Right lobe of liver (tissue), 6 donors: ENCODE measurements around the gene SCAF11. TPM values are rescaled to one million over a fixed set of nuclear protein-coding genes. Genes with fewer than 3 reads are reported as not detected.

ENCODE experiments used
- ATAC-seq, 4 donors: fragments of 200-7000 bp; cut with Tn5 transposase; one replicate each; pipeline ENCODE4 v1.9.1; 2020; ENCODE audit warnings: mild to moderate bottlenecking in 4 of 4, moderate library complexity in 4 of 4
- DNase-seq, 3 donors: peaks; one replicate each; pipeline ENCODE4 v3.0.0-alpha.2; 2020
- H3K27ac ChIP-seq, 3 donors: fragments of 200-600 bp; one replicate each; pipeline ENCODE4 v1.8.0; 2022
- H3K27me3 ChIP-seq, 2 donors: fragments of 200-600 bp; one replicate each; pipeline ENCODE4 v1.8.0; 2022
- H3K36me3 ChIP-seq, 4 donors: fragments of 200-600 bp; sonication (generic) in 1 of 4; one replicate each; pipeline versions ENCODE4 v1.5.1 to v1.8.0; 2017 to 2022; ENCODE audit warnings: control low read depth in 1 of 4
- H3K4me1 ChIP-seq, 4 donors: fragments of 200-600 bp; sonication (generic) in 1 of 4; one replicate each; pipeline versions ENCODE4 v1.5.1 to v1.8.0; 2017 to 2022; ENCODE audit warnings: control low read depth in 1 of 4
- H3K4me3 ChIP-seq, 3 donors: fragments of 200-600 bp; one replicate each; pipeline ENCODE4 v1.8.0; 2022
- H3K9me3 ChIP-seq, 4 donors: fragments of 200-600 bp; sonication (generic) in 1 of 4; one replicate each; pipeline versions ENCODE4 v1.5.1 to v1.8.0; 2017 to 2022; ENCODE audit warnings: control low read depth in 1 of 4
- POLR2A ChIP-seq: fragments of 450-650 bp; IDR thresholded peaks from one replicate; pipeline ENCODE4 v1.6.1; 2017; ENCODE audit warnings: antibody characterized with exemption, mild to moderate bottlenecking
- WGBS: methylation state at CpG from one replicate; pipeline ENCODE4 v1.1.6; 2018; ENCODE audit warnings: low coverage, low lambda C conversion rate; ENCODE audit not compliant: insufficient coverage; ENCODE audit errors: missing lambda C conversion rate; 5-methylcytosine and 5-hydroxymethylcytosine counted together
- intact Hi-C, 2 donors: fragments of 100-400 bp; cut with DNase I; formaldehyde crosslinking; loops; one replicate each; pipeline versions ENCODE4 v1.11.2 to v1.14.1; 2022
- total RNA-seq, 6 experiments: library from RNA; depleted of rRNA in 2 of 6; stranded (reverse); fragments of >200 nt in 2 of 6; fragmentation: NEBNext Ultra II Directional in 3 of 6; extraction: Animal tissue kit (Norgen Biotek cat#: 25700) in 3 of 6; gene quantifications; one replicate each; pipeline versions ENCODE4 v1.1.0 to v1.2.4, GENCODE V29; 2016 to 2023
- TF ChIP-seq, protein P1 (sequence below), 4 donors: fragments of 200-600 bp in 3 of 4; fragments of 450-650 bp in 1 of 4; IDR thresholded peaks; one replicate each; pipeline versions ENCODE4 v1.5.1 to v1.8.0; 2016 to 2022; ENCODE audit warnings: antibody characterized with exemption in 4 of 4, mild to moderate bottlenecking in 2 of 4
- donor health status: DM: no; HTN: yes; CAD: no.
- donor health status: DM: no; HTN: no; CAD: no.
- donor health status: DM: no; HTN: no; CAD: no.
- donor health status: DM: no; HTN: yes; CAD: no.
- donor health status: DM: no; HTN: yes; CAD: no.

SCAF11 gene
- total RNA-seq, 6 experiments from 2014 or later: 43.2 to 72.1 (median 61.4) TPM

DNA sequence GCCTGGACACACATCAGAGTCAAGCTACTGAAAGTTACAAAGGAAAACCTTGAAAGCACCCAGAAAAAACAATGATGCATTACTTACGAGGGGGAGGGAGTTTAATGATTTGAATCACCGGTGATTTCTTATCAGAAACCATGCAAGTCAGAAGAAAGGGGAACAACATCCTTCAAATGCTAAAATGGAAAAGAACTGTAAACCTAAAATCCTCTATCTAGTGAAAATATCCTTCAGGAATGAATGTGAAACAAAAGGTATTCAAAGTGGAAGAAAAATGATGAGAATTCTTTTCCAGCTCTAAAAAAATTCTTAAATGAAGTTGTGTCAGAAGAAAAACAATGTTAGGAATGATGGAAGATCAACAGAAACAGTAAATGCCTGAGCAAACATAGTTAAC, 16.8 kb downstream of the SCAF11 start:
- TF ChIP-seq POLR2A: no peak
- TF ChIP-seq, protein P1, sequence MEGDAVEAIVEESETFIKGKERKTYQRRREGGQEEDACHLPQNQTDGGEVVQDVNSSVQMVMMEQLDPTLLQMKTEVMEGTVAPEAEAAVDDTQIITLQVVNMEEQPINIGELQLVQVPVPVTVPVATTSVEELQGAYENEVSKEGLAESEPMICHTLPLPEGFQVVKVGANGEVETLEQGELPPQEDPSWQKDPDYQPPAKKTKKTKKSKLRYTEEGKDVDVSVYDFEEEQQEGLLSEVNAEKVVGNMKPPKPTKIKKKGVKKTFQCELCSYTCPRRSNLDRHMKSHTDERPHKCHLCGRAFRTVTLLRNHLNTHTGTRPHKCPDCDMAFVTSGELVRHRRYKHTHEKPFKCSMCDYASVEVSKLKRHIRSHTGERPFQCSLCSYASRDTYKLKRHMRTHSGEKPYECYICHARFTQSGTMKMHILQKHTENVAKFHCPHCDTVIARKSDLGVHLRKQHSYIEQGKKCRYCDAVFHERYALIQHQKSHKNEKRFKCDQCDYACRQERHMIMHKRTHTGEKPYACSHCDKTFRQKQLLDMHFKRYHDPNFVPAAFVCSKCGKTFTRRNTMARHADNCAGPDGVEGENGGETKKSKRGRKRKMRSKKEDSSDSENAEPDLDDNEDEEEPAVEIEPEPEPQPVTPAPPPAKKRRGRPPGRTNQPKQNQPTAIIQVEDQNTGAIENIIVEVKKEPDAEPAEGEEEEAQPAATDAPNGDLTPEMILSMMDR (IDR thresholded peaks at IDR 0.05): no peak
- intact Hi-C loops: no loop called here
- Histone ChIP-seq H3K27me3 (no peaks in the 10 kb centered on the region), H3K4me3 (no peak overlapping the region), H3K27ac (no peak overlapping the region), H3K4me1 (peaks cover 0 to 14% (median 2%) of the 10 kb centered on the region in 4 donors), H3K9me3 (no peaks in the 10 kb centered on the region), H3K36me3 (no peaks in the 10 kb centered on the region)
- DNase-seq: no peak
- WGBS: 33% methylated on average over 2 of the region's 2 CpGs
- ATAC-seq: no peak

DNA sequence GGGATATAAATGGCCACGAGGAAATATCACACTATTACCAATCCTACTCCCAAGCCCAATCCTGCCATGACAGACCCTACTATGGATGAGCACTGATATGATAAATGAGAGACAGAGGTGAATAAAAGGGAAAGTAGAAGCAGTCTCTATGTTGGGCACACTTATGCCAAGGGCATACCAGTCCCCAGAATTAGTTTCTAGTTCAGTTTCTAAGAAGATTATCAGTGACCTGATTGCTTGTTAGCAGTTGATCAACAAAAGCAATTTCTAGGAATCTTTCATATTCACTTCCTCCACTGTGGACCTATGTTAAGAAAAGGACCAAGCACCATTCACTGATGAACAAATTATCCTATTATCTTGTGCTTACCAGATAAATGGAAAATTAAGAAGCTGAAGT, 20.0 kb downstream of the SCAF11 start:
- no peak overlapping the region for H3K27ac ChIP-seq
- peaks cover 0 to 12% (median 0%) of the 10 kb centered on the region in 4 donors for H3K4me1 ChIP-seq
- no peak for TF ChIP-seq POLR2A
- TF ChIP-seq, protein P1 (IDR thresholded peaks at IDR 0.05): no peak
- H3K36me3 ChIP-seq: no peaks in the 10 kb centered on the region
- no peak for DNase-seq
- no peak for ATAC-seq
- intact Hi-C loops: no loop called here
- no peaks in the 10 kb centered on the region for H3K27me3 ChIP-seq
- WGBS: 78% methylated on average over 1 of the region's 1 CpG
- H3K4me3 ChIP-seq: no peak overlapping the region
- no peaks in the 10 kb centered on the region for H3K9me3 ChIP-seq

DNA sequence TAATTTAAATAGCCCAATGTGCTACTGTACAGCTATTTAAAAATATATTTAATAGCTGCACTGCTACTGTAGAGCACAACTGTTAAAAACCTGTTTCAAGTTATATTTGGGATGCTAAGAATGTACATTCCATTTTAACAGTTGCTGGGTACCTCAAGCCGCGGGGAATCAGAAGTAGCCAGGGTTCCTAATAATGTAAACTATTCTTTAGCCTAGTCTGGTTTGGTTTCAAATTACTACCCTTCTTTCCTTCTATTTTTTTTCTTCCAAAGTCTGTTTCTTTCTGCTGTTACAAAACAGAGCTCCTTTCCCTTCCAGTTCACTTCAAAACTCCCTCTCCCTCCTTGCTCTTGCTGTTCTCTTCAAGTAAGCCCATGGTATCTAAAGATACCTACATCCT, 21.3 kb downstream of the SCAF11 start:
- H3K4me3 ChIP-seq: no peak overlapping the region
- H3K4me1 ChIP-seq: peaks cover 0 to 12% (median 0%) of the 10 kb centered on the region in 4 donors
- TF ChIP-seq, protein P1 (IDR thresholded peaks at IDR 0.05): no peak
- TF ChIP-seq POLR2A: no peak
- H3K27ac ChIP-seq: no peak overlapping the region
- intact Hi-C loops: no loop called here
- no peaks in the 10 kb centered on the region for H3K9me3 ChIP-seq
- ATAC-seq (no peak), DNase-seq (no peak)
- no peaks in the 10 kb centered on the region for H3K27me3 ChIP-seq
- 100% methylated on average over 1 of the region's 2 CpGs for WGBS
- no peaks in the 10 kb centered on the region for H3K36me3 ChIP-seq

DNA sequence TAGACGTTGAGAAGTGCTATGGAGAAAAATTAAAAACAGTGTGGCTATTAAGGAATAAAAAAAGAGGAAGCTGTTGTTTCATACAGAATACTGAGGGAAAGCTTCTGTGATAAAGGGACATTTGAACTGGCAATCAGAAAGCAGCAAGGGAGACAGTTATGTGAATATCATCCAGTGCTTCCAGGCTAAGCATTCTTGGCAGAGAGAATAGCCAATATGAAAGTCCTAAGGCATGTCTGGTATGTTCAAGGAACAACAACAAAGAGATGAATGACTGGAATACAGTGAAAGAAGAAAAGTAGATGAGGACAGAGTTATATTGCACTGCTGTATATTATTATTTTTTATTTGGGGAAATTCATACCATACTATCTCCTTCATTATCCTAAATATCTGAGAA, 23.9 kb downstream of the SCAF11 start:
- Histone ChIP-seq H3K4me1 (peaks cover 0 to 8% (median 0%) of the 10 kb centered on the region in 4 donors), H3K4me3 (no peak overlapping the region), H3K27ac (no peak overlapping the region), H3K36me3 (peaks cover 0 to 12% (median under 1%) of the 10 kb centered on the region in 4 donors), H3K27me3 (no peaks in the 10 kb centered on the region), H3K9me3 (no peaks in the 10 kb centered on the region)
- DNase-seq: no peak
- 45% methylated on average over 1 of the region's 1 CpG for WGBS
- TF ChIP-seq POLR2A: no peak
- TF ChIP-seq, protein P1 (IDR thresholded peaks at IDR 0.05): no peak
- ATAC-seq: peak; percentile 18 to 39 (median 26)
- intact Hi-C loops: no loop called here
